Measurements from ENCODE around the gene MS4A15. TPM values are rescaled to one million over a fixed set of nuclear protein-coding genes. Genes with fewer than 3 reads are reported as not detected.

MS4A15 gene
- total RNA-seq, 1 donor from 2014 or later = 113 TPM

DNA sequence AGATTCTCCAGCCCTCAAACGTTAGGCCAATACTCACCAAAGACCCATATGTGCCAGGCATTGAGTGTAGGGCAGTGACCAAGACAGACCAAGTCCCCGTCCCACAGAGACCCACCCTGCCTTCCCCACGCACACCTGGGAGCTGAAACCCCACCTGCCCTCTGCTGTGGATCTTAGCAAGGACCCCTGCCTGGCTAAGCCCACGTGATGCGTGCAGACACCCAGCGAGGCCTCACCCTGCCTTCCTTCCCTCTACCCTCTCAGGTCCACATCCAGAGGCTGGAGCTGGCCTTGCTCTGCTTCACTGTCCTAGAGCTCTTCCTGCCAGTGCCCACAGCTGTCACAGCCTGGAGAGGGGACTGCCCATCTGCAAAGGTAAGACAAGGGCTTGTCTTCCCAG, 38.6 kb downstream of the MS4A15 start:
- TF ChIP-seq, protein P1, sequence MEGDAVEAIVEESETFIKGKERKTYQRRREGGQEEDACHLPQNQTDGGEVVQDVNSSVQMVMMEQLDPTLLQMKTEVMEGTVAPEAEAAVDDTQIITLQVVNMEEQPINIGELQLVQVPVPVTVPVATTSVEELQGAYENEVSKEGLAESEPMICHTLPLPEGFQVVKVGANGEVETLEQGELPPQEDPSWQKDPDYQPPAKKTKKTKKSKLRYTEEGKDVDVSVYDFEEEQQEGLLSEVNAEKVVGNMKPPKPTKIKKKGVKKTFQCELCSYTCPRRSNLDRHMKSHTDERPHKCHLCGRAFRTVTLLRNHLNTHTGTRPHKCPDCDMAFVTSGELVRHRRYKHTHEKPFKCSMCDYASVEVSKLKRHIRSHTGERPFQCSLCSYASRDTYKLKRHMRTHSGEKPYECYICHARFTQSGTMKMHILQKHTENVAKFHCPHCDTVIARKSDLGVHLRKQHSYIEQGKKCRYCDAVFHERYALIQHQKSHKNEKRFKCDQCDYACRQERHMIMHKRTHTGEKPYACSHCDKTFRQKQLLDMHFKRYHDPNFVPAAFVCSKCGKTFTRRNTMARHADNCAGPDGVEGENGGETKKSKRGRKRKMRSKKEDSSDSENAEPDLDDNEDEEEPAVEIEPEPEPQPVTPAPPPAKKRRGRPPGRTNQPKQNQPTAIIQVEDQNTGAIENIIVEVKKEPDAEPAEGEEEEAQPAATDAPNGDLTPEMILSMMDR (IDR thresholded peaks at IDR 0.05) = no peak
- intact Hi-C loops (cut with DNase I) = no loop called here
- no peak overlapping the region for H3K4me3 ChIP-seq
- H3K9me3 ChIP-seq = no peaks in the 10 kb centered on the region
- DNase-seq = no peak
- peaks cover 4% of the 10 kb centered on the region for H3K27me3 ChIP-seq (ENCODE audit: low read depth)
- no peak for ATAC-seq
- H3K27ac ChIP-seq = no peak overlapping the region
- no peaks in the 10 kb centered on the region for H3K36me3 ChIP-seq
- no peaks in the 10 kb centered on the region for H3K4me1 ChIP-seq

DNA sequence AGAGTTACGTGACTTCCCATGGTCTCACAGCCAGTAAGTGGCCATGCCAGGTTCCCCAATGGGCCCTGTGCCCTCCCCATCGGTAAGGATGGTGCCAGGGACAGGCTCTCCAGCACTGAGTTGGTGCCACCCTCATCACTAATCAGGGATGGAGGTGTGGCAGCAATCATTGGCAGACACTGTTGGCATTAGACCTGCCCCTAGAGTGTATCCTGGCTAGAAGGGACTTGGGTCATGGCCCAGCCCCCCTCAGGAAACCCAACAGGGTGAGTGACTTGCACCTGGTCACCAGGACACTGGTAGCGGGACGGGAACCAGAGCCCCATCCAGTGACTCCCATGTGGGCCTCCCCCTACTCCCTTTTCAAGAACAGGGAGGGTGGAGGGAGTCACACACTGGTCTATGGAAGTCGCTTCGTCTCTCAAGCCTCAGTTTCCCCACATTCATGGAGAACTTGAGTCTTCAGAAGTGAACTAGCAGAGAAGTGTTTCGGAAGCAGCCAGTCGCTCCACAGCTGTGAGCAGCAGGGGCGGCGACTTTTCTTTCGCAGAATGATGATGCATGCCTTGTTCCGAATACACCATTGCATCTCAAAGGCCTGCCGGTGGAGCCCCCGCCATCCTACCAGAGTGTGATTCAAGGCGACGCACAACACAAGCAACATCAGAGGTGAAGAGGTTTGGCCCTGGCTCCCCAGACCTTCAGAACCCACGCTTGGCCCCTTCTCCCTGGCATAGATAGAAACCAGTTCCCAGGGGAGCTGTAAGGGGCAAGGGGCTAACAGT, 41.4 kb downstream of the MS4A15 start:
- Histone ChIP-seq H3K36me3 (no peaks in the 10 kb centered on the region), H3K9me3 (no peaks in the 10 kb centered on the region), H3K27ac (no peak overlapping the region), H3K4me1 (no peaks in the 10 kb centered on the region), H3K4me3 (no peak overlapping the region), H3K27me3 (ENCODE audit: low read depth) (peaks cover 4% of the 10 kb centered on the region)
- intact Hi-C loops (cut with DNase I) = no loop called here
- ATAC-seq (no peak), DNase-seq (no peak)
- TF ChIP-seq, protein P1 (IDR thresholded peaks at IDR 0.05) = no peak

DNA sequence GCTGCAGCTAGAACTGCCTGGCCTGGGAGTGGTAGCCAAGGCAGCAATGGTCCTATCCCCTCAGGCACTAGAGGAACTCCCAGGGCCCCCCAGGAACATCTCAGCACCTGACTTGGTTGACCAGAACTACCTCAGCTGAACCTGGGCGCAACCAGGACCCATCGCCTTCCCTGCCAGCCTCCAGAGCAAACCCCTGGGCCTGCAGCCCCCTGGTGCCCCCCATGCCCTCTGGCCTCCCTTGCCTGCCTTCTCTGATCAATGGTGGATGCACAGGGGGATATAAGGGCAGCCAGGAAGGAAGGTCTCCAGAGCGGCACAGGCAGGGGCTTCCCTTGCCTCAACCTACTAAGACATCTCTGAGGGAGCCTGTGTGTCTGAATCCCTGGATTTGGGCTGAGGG, 42.0 kb downstream of the MS4A15 start:
- Histone ChIP-seq H3K36me3 (no peaks in the 10 kb centered on the region), H3K4me3 (no peak overlapping the region), H3K27me3 (ENCODE audit: low read depth) (peaks cover 4% of the 10 kb centered on the region), H3K4me1 (no peaks in the 10 kb centered on the region), H3K9me3 (no peaks in the 10 kb centered on the region), H3K27ac (no peak overlapping the region)
- intact Hi-C loops (cut with DNase I) = no loop called here
- ATAC-seq (no peak), DNase-seq (no peak)
- TF ChIP-seq, protein P1 (IDR thresholded peaks at IDR 0.05) = no peak

DNA sequence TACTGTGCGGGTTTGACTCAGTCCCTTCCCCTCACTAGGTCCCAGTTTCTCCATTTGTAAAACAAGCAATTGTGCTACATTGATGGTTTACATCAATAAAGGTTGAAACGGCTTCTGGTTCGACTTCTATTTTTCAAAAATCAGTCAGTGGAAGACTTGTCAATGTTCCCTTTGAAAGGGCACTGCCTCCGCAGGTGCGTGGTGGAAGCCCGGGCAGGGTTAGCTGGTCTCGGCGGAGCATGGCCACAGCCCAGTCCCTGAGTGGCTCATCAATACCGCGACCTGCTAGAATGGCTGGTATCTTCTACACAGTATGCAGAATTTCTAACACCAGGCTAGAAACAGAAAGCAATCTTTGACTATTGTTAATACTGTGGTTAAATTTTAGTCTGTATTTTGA, 44.5 kb downstream of the MS4A15 start:
- no peaks in the 10 kb centered on the region for H3K36me3 ChIP-seq
- TF ChIP-seq, protein P1 (IDR thresholded peaks at IDR 0.05) = no peak
- peaks cover 4% of the 10 kb centered on the region for H3K27me3 ChIP-seq (ENCODE audit: low read depth)
- ATAC-seq (no peak), DNase-seq (no peak)
- no peak overlapping the region for H3K4me3 ChIP-seq
- H3K4me1 ChIP-seq = no peaks in the 10 kb centered on the region
- H3K27ac ChIP-seq = no peak overlapping the region
- intact Hi-C loops (cut with DNase I) = no loop called here
- H3K9me3 ChIP-seq = no peaks in the 10 kb centered on the region

DNA sequence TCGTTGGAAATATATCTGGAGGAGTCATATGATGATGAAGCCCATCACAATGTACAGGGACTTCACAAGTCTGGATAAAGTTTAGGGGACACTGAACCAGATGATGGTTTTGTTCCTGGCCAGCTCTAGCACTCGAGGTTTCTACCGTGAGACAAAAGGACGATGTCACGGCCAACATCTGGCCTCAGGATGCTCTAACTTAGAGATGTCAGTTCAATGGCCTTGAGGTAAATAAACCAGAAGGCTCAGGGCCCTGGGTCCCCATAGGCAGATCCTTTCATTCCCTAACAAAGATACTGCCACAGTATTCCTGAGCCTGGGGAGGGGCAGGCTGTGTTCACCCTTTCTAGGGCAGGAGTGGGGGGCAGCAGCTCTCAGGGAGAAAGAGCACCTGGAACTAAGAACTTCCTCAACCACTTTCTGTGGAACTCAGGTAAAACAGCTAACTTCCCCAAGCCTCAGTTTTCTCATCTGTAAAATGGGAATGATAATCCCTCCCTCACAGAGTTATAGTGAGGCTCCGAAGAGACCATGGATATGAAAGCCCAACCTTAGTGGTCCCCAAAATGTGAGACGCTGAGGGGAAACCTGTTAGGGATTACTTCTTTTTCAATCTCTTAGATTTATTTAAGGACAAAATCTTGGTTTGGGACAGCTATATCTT, 46.7 kb downstream of the MS4A15 start:
- intact Hi-C loops (cut with DNase I) = no loop called here
- Histone ChIP-seq H3K27ac (no peak overlapping the region), H3K9me3 (no peaks in the 10 kb centered on the region), H3K36me3 (no peaks in the 10 kb centered on the region), H3K4me1 (no peaks in the 10 kb centered on the region), H3K27me3 (ENCODE audit: low read depth) (peaks cover 4% of the 10 kb centered on the region), H3K4me3 (no peak overlapping the region)
- no peak for DNase-seq
- TF ChIP-seq, protein P1 (IDR thresholded peaks at IDR 0.05) = no peak
- no peak for ATAC-seq
